Vagina (tissue), 2 donors: ENCODE data around the gene ACSM2B. TPM values are rescaled to one million over a fixed set of nuclear protein-coding genes. Genes with fewer than 3 reads are reported as not detected.

ENCODE experiments used
- DNase-seq, 2 donors: peaks; one replicate each; pipeline ENCODE4 v3.0.0-alpha.2; 2017; ENCODE audit errors: extremely low spot score in 2 of 2
- H3K27ac ChIP-seq: fragments of 200-600 bp; sonication (generic); one replicate; pipeline ENCODE4 v1.5.1; 2019
- H3K27me3 ChIP-seq: fragments of 200-600 bp; sonication (generic); one replicate; pipeline ENCODE4 v1.5.1; 2019
- H3K36me3 ChIP-seq, 2 donors: fragments of 200-600 bp; sonication (generic); one replicate each; pipeline ENCODE4 v1.5.1; 2017 to 2019
- H3K4me1 ChIP-seq: fragments of 200-600 bp; sonication (generic); one replicate; pipeline ENCODE4 v1.5.1; 2019
- H3K4me3 ChIP-seq, 2 donors: fragments of 200-600 bp; sonication (generic); 1 replicate in 1 of 2; 2 replicates in 1 of 2; pipeline ENCODE4 v1.5.1; 2016 to 2019
- H3K9me3 ChIP-seq: fragments of 200-600 bp; sonication (generic); one replicate; pipeline ENCODE4 v1.5.1; 2019
- POLR2A ChIP-seq, 2 donors: fragments of 450-650 bp; IDR thresholded peaks; one replicate each; pipeline ENCODE4 v1.6.1; 2017; ENCODE audit warnings: antibody characterized with exemption in 2 of 2, mild to moderate bottlenecking in 2 of 2, moderate library complexity in 2 of 2
- POLR2AphosphoS5 ChIP-seq, 2 donors: sonication (generic); formaldehyde crosslinking; IDR thresholded peaks; one replicate each; pipeline ENCODE4 v1.9.0; 2017; ENCODE audit warnings: antibody characterized with exemption in 2 of 2, mild to moderate bottlenecking in 2 of 2, low read depth in 1 of 2; ENCODE audit not compliant: insufficient read depth in 1 of 2
- intact Hi-C: fragments of 100-400 bp; cut with DNase I; formaldehyde crosslinking; loops from one replicate; pipeline ENCODE4 v1.15.1; 2023
- total RNA-seq: library from RNA; depleted of rRNA; stranded (reverse); fragments of >200 nt; gene quantifications from one replicate; pipeline ENCODE4 v1.2.3, GENCODE V29; 2016
- TF ChIP-seq, protein P1 (sequence below), 3 experiments: fragments of 450-650 bp in 2 of 3; fragments of 200-600 bp in 1 of 3; sonication (generic) in 1 of 3; IDR thresholded peaks; one replicate each; pipeline ENCODE4 v1.5.1; 2017 to 2019; ENCODE audit warnings: antibody characterized with exemption in 3 of 3, mild to moderate bottlenecking in 2 of 3, moderate library complexity in 2 of 3

The ACSM2B gene
- total RNA-seq, 1 donor from 2014 or later, result not detected

DNA sequence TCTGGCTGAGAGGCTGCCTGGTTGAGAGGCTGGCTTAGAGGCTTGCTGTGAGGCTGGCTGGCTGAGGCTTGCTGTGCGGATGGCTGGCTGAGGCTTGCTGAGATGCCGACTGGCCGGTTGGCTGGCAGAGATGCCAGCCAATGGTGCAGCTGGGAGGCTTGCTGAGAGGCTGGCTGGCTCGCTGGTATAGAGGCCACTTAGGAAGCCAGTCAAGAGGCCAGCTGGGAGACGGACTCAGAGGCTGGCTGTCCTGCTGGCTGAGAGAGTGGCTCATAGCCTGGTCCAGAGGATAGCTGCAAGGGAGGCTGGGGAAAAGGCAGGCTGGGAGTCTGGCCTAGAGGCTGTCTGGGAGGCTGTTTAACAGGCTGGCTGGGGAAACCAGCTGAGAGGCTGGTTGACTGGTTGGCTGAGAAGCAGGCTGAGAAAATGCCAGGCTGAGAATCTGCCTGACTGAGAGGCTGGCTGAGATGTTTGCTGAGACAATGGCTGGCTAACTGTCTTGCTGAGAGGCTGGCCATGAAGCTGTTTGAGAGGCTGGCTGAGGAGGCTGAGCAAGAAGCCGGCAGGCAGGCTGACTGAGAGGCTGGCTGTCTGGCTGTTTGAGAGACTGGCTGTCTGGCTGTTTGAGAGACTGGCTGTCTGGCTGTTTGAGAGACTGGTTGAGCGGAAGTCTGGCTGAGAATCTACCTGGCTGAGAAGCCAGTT, 37.5 kb upstream of the ACSM2B start:
- TF ChIP-seq POLR2A (IDR thresholded peaks at IDR 0.05) (no peak), POLR2AphosphoS5 (IDR thresholded peaks at IDR 0.05; ENCODE audit: insufficient read depth in 1 of 2, low read depth in 1 of 2) (no peak)
- TF ChIP-seq, protein P1, sequence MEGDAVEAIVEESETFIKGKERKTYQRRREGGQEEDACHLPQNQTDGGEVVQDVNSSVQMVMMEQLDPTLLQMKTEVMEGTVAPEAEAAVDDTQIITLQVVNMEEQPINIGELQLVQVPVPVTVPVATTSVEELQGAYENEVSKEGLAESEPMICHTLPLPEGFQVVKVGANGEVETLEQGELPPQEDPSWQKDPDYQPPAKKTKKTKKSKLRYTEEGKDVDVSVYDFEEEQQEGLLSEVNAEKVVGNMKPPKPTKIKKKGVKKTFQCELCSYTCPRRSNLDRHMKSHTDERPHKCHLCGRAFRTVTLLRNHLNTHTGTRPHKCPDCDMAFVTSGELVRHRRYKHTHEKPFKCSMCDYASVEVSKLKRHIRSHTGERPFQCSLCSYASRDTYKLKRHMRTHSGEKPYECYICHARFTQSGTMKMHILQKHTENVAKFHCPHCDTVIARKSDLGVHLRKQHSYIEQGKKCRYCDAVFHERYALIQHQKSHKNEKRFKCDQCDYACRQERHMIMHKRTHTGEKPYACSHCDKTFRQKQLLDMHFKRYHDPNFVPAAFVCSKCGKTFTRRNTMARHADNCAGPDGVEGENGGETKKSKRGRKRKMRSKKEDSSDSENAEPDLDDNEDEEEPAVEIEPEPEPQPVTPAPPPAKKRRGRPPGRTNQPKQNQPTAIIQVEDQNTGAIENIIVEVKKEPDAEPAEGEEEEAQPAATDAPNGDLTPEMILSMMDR (IDR thresholded peaks at IDR 0.05), result no peak
- Histone ChIP-seq H3K27me3 (no peaks in the 10 kb centered on the region), H3K9me3 (no peaks in the 10 kb centered on the region), H3K4me1 (peaks cover 34% of the 10 kb centered on the region), H3K36me3 (no peaks in the 10 kb centered on the region), H3K27ac (peak overlapping the region; percentile 74), H3K4me3 (peak overlapping the region; percentile 36 to 37)
- intact Hi-C loops, result no loop called here
- DNase-seq, result no peak

DNA sequence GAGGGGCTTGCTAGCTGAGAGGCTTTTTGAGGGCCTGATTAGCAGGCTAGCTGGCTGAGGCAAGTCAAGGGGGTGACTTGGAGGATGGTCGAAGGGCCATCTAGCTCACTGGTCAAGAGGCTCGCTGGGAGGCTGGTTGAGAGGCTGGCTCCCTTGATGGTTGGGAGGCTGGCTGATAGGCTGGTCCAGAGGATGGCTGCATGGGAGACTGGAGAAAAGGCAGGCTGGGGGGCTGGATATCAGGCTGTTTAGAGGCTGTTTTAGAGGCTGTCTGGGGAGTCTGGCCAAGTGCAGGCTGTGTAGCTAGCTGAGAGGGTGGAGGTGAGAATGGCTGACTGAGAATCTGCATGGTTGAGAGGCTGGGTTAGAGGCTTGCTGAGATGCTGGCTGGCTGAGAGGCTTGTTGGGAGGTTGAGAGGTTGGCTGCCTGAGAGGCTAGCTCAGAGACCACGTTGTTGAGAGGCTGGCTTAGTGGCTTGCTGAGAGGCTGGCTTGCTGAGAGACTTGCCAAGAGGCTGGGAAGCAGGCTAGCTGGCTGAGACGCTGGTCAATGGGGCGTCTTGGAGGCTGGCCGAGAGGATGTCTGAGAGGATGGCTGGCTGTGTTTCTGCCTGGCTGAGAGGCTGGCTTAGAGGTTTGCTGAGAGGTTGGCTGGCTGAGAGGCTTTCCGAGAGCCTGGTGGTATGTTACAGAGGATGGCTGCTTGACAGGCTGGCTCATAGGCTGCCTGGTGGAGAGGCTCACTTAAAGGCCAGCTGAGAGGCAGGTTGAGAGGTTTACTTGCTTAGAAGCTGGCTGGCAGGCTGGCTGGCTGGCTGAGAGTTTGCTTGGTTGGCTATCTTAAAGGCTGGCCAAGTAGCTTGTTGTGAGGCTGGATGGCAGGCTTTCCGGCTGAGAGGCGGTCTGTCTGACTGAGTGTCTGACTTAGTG, 36.6 kb upstream of the ACSM2B start:
- peak overlapping the region; percentile 74 for H3K27ac ChIP-seq
- no peaks in the 10 kb centered on the region for H3K27me3 ChIP-seq
- DNase-seq, result peak in 1 of 2 donors; percentile 87
- no peak for TF ChIP-seq POLR2A (IDR thresholded peaks at IDR 0.05)
- TF ChIP-seq, protein P1 (IDR thresholded peaks at IDR 0.05), result no peak
- TF ChIP-seq POLR2AphosphoS5 (IDR thresholded peaks at IDR 0.05; ENCODE audit: insufficient read depth in 1 of 2, low read depth in 1 of 2), result no peak
- H3K9me3 ChIP-seq, result no peaks in the 10 kb centered on the region
- peaks cover 34% of the 10 kb centered on the region for H3K4me1 ChIP-seq
- intact Hi-C loops, result no loop called here
- H3K4me3 ChIP-seq, result peak overlapping the region; percentile 36 to 37
- H3K36me3 ChIP-seq, result no peaks in the 10 kb centered on the region

DNA sequence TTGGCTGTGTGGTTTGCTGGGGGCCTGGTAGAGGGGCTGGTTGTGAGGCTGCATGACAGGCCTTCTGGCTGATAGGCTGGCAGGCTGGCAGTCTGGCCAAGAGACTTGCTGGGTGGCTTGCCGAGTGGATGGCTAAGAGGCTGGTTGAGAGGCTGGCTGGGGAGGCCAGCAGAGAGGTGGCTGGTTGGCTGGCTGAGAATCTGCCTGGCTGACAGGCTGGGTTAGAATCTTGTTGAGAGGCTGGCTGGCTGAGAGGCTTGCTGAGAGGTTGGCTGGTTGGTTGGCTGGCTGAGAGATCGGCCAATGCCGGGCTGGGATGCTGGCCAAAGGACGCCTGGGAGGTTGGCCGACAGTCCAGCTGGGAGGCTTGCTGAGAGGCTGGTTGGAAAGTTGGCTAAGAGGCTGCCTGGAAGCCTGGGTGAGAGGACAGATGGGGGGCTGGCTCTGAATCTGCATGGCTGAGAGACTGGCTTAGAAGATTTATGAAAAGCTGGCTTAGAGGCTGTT, 35.9 kb upstream of the ACSM2B start:
- intact Hi-C loops, result no loop called here
- H3K4me3 ChIP-seq, result peak overlapping the region; percentile 36 to 37
- H3K36me3 ChIP-seq, result no peaks in the 10 kb centered on the region
- TF ChIP-seq POLR2A (IDR thresholded peaks at IDR 0.05) (peak in 1 of 2 donors; percentile 19), POLR2AphosphoS5 (IDR thresholded peaks at IDR 0.05; ENCODE audit: insufficient read depth in 1 of 2, low read depth in 1 of 2) (peak in 1 of 2 donors; percentile 35)
- TF ChIP-seq, protein P1 (IDR thresholded peaks at IDR 0.05), result no peak
- no peak for DNase-seq
- H3K27me3 ChIP-seq, result no peaks in the 10 kb centered on the region
- H3K27ac ChIP-seq, result peak overlapping the region; percentile 74
- no peaks in the 10 kb centered on the region for H3K9me3 ChIP-seq
- peaks cover 34% of the 10 kb centered on the region for H3K4me1 ChIP-seq

DNA sequence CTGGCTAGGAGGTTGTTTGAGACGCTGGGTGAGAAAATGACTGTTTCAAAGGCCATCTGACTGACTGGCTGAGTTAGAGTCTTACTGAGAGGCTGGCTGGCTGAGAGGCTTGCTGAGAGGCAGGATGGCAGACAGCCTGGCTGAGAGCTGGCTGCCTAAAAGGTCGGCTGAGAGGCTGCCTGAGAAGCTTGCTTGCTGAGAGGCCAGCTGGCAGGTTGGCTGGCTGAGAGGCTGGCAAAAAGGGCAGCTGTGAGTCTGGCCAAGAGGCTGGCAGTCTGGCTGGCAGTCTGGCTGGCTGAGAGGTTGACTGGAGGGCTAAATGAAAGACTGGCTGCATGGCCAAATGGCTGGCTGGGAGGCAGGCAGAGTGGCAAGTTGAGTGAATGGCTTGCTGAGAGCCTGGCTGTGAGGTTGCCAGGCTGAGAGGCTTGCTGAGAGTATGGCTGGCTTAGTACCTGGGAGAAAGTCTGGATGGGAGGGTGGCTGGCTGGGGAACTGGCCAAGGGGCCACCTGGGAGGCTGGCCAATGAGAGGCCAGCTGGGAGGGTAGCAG, 35.3 kb upstream of the ACSM2B start:
- Histone ChIP-seq H3K4me3 (peak overlapping the region; percentile 36 to 37), H3K36me3 (no peaks in the 10 kb centered on the region), H3K27me3 (no peaks in the 10 kb centered on the region), H3K4me1 (peaks cover 34% of the 10 kb centered on the region), H3K9me3 (no peaks in the 10 kb centered on the region), H3K27ac (peak overlapping the region; percentile 74)
- TF ChIP-seq, protein P1 (IDR thresholded peaks at IDR 0.05), result no peak
- TF ChIP-seq POLR2A (IDR thresholded peaks at IDR 0.05) (no peak), POLR2AphosphoS5 (IDR thresholded peaks at IDR 0.05; ENCODE audit: insufficient read depth in 1 of 2, low read depth in 1 of 2) (no peak)
- DNase-seq, result no peak
- intact Hi-C loops, result no loop called here
